Endothelial cell (in vitro differentiated cells): ENCODE measurements around the gene STARD13. TPM values are rescaled to one million over a fixed set of nuclear protein-coding genes. Genes with fewer than 3 reads are reported as not detected.
A peak's percentile ranks its signal among the peaks of the same experiment; 100 is the strongest.

Experiments
- DNase-seq: peaks from one replicate; pipeline ENCODE4 v3.0.0; 2021; ENCODE audit warnings: low spot score
- H3K27ac Mint-ChIP-seq: one replicate; pipeline ENCODE4 v1.8.0; 2021; ENCODE audit warnings: mixed read lengths, inconsistent platforms; ENCODE audit not compliant: unreplicated experiment
- H3K27me3 Mint-ChIP-seq: one replicate; pipeline ENCODE4 v1.8.0; 2021; ENCODE audit warnings: mild to moderate bottlenecking, moderate library complexity, mixed read lengths, inconsistent platforms; ENCODE audit not compliant: unreplicated experiment
- H3K36me3 Mint-ChIP-seq: one replicate; pipeline ENCODE4 v1.8.0; 2021; ENCODE audit warnings: mild to moderate bottlenecking, low read depth, mixed read lengths, inconsistent platforms; ENCODE audit not compliant: unreplicated experiment
- H3K4me1 Mint-ChIP-seq: one replicate; pipeline ENCODE4 v1.8.0; 2021; ENCODE audit warnings: mild to moderate bottlenecking, mixed read lengths, inconsistent platforms; ENCODE audit not compliant: unreplicated experiment
- H3K4me3 Mint-ChIP-seq: one replicate; pipeline ENCODE4 v1.8.0; 2021; ENCODE audit warnings: mild to moderate bottlenecking, mixed read lengths, inconsistent platforms; ENCODE audit not compliant: unreplicated experiment
- H3K9me3 Mint-ChIP-seq: one replicate; pipeline ENCODE4 v1.8.0; 2021; ENCODE audit warnings: mixed read lengths, inconsistent platforms; ENCODE audit not compliant: unreplicated experiment
- CTCF ChIP-seq: fragments of 200-600 bp; sonication (generic); IDR thresholded peaks from one replicate; pipeline ENCODE4 v1.5.0; 2021; ENCODE audit warnings: antibody characterized with exemption; ENCODE audit not compliant: unreplicated experiment
- total RNA-seq: library from RNA; stranded (reverse); fragmentation: NEBNext Ultra II Directional; extraction: Animal tissue kit (Norgen Biotek cat#: 25700); gene quantifications from one replicate; pipeline ENCODE4 v1.2.1, GENCODE V29; 2021; ENCODE audit not compliant: unreplicated experiment

Gene STARD13
- total RNA-seq, 1 donor from 2014 or later, result 63.8 TPM

DNA sequence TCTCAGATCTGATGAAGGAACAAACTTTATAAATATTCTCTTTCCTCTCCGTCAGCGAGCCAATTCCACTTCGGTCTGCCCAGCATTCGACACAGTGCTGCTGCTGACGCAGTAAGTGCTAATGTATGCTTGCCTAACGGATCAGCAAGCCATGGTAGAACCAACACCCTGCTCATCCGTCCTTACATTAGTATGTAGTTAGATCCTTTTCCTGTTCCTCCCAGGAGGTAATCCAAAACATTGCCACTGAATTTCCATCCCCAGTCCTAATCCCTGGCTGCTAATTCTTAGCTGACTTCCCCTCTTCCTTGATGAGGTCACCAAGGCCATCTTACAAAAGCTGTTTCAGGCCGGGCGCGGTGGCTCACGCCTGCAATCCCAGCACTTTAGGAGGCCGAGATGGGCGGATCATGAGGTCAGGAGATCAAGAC is 88.0 kb downstream of the STARD13 start:
- Mint-ChIP-seq H3K36me3 (peaks cover 39% of the 10 kb centered on the region), H3K27me3 (peaks cover 2% of the 10 kb centered on the region), H3K4me3 (peak overlapping the region; percentile 45), H3K27ac (peak overlapping the region; percentile 90), H3K4me1 (peaks cover 57% of the 10 kb centered on the region), H3K9me3 (no peaks in the 10 kb centered on the region)
- TF ChIP-seq CTCF, result no peak
- no peak for DNase-seq

DNA sequence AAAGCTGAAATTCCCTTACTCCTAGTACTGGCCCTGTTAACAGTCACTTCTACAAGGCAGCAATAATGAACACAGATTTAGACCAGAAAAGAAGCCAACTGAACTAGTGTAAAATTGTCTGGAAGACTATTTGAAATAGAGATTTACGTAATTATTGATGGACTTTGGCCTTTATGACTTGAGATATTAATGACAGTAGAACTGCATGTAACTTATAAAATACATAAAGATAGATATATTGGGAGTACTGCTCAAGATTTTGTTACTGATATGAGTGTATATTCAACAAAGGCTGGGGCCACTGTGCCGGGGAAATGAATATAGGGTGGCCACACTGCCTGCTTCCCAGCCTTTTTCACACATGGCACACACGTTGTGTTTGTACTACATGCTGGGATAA is 88.8 kb downstream of the STARD13 start:
- Mint-ChIP-seq H3K4me3 (no peak overlapping the region), H3K27me3 (peaks cover 2% of the 10 kb centered on the region), H3K4me1 (peaks cover 57% of the 10 kb centered on the region), H3K36me3 (peaks cover 35% of the 10 kb centered on the region), H3K9me3 (no peaks in the 10 kb centered on the region), H3K27ac (peak overlapping the region; percentile 90)
- TF ChIP-seq CTCF, result no peak
- DNase-seq, result no peak

DNA sequence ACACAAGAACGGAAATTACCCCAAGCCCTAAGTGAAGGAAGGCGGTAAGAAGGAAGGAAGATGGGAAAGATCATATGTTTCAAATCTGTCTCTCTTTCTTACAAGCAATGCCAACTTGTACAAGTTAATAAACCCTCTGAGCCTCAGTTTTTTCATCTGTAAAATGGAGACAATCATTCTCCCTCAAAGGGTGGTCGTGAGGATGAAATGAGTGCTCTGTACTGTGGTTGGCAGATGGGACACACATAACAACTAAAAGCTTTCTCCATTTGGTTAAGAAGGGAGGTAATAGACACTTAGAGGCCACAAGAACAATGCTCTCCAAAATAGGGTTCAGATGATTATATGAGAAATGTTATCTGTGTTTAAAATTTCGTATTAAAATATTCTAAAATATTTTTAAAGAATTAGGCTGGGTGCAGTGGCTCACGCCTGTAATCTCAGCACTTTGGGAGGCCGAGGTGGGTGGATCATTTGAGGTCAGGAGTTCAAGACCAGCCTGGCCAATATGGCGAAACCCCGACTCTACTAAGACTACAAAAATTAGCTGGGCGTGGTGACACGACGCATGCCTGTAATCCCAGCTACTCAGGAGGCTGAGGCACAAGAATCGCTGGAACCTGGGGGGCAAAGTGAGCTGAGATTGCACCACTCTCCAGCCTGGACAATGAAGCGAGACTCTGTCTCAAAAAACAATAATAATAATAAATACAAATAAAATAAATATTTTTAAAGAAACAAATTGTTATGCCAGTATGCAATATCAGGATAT is 89.7 kb downstream of the STARD13 start:
- Mint-ChIP-seq H3K4me3 (no peak overlapping the region), H3K36me3 (peaks cover 35% of the 10 kb centered on the region), H3K27me3 (peaks cover 2% of the 10 kb centered on the region), H3K9me3 (no peaks in the 10 kb centered on the region), H3K27ac (peak overlapping the region; percentile 95), H3K4me1 (peaks cover 57% of the 10 kb centered on the region)
- DNase-seq, result no peak
- no peak for TF ChIP-seq CTCF

- no peak for DNase-seq
- Mint-ChIP-seq H3K27ac (peak overlapping the region; percentile 95), H3K4me3 (no peak overlapping the region), H3K36me3 (peaks cover 30% of the 10 kb centered on the region), H3K4me1 (peaks cover 57% of the 10 kb centered on the region), H3K9me3 (no peaks in the 10 kb centered on the region), H3K27me3 (peaks cover 2% of the 10 kb centered on the region)
- TF ChIP-seq CTCF, result no peak
Measured at GRCh38 chr13:33194820-33195692, 90.5 kb downstream of the STARD13 start.
